IMR-90 (cell line): ENCODE data around the gene OR2W3. TPM values are rescaled to one million over a fixed set of nuclear protein-coding genes. Genes with fewer than 3 reads are reported as not detected.

Experiments used
- ATAC-seq: fragments of 200-7000 bp; cut with Tn5 transposase; 2 replicates; pipeline ENCODE4 v1.9.1; 2020; ENCODE audit warnings: low read depth, mild to moderate bottlenecking, moderate library complexity
- BruUV-seq: library from RNA; stranded (reverse); fragments of 400-500 nt; replicated peaks from 2 replicates; lab custom pipeline; 2021; lab: Mats Ljungman, UMichigan
- CTCF ChIA-PET: fragments of 300-600 bp; formaldehyde crosslinking; extraction: SDS; loops from one replicate; lab custom pipeline; 2021; ENCODE audit warnings: antibody characterized with exemption; lab: Yijun Ruan, JAX
- POLR2A ChIA-PET: fragments of 300-600 bp; sonication (Branson Sonifier 250); formaldehyde crosslinking; loops from one replicate; lab custom pipeline; 2022; ENCODE audit warnings: antibody characterized with exemption; ENCODE audit not compliant: unreplicated experiment; lab: Charles Lee
- DNase-seq: peaks from one replicate; pipeline ENCODE4 v3.0.0; 2013
- H2AFZ ChIP-seq: replicated peaks from 2 replicates; pipeline ENCODE3; 2013; ENCODE audit warnings: low read length, mild to moderate bottlenecking; ENCODE audit not compliant: poor library complexity
- H2AK5ac ChIP-seq: 2 replicates; pipeline ENCODE4 v1.6.1; 2013; ENCODE audit warnings: low read depth, low read length, inconsistent platforms
- H2AK9ac ChIP-seq: replicated peaks from 2 replicates; pipeline ENCODE3; 2013; ENCODE audit warnings: mild to moderate bottlenecking, low read depth, low read length, moderate library complexity; ENCODE audit not compliant: poor library complexity
- H2BK120ac ChIP-seq: 2 replicates; pipeline ENCODE4 v1.6.1; 2013; ENCODE audit warnings: low read depth, low read length, inconsistent platforms
- H2BK15ac ChIP-seq: 3 replicates; pipeline ENCODE4 v1.6.1; 2013; ENCODE audit warnings: low read depth, low read length, inconsistent platforms
- H2BK20ac ChIP-seq: 2 replicates; pipeline ENCODE4 v1.6.1; 2013; ENCODE audit warnings: low read depth, mild to moderate bottlenecking, inconsistent platforms, low read length, moderate library complexity
- H2BK5ac ChIP-seq: 2 replicates; pipeline ENCODE4 v1.6.1; 2013; ENCODE audit warnings: mild to moderate bottlenecking, low read depth, low read length, inconsistent platforms; ENCODE audit not compliant: poor library complexity, severe bottlenecking
- H3K14ac ChIP-seq: replicated peaks from 2 replicates; pipeline ENCODE4 v1.6.1; 2013; ENCODE audit warnings: low read depth, low read length, inconsistent platforms
- H3K18ac ChIP-seq: 2 replicates; pipeline ENCODE4 v1.6.1; 2013; ENCODE audit warnings: low read depth, low read length, control low read depth
- H3K23ac ChIP-seq: 2 replicates; pipeline ENCODE4 v1.6.1; 2013; ENCODE audit warnings: low read depth, low read length, inconsistent platforms
- H3K27ac ChIP-seq: 2 replicates; pipeline ENCODE4 v1.5.1; 2013; ENCODE audit warnings: mild to moderate bottlenecking, control low read depth, low read length; ENCODE audit not compliant: insufficient read depth
- H3K27me3 ChIP-seq: 2 replicates; pipeline ENCODE4 v1.6.1; 2013; ENCODE audit warnings: low read length; ENCODE audit not compliant: control insufficient read depth, insufficient read depth
- H3K36me3 ChIP-seq: 2 replicates; pipeline ENCODE4 v1.6.1; 2013; ENCODE audit warnings: low read length, mixed read lengths; ENCODE audit not compliant: control insufficient read depth, insufficient read depth
- H3K4ac ChIP-seq: 2 replicates; pipeline ENCODE4 v1.6.1; 2013; ENCODE audit warnings: low read depth, low read length, inconsistent platforms
- H3K4me1 ChIP-seq: 2 replicates; pipeline ENCODE4 v1.6.1; 2013; ENCODE audit warnings: low read length, mixed read lengths; ENCODE audit not compliant: control insufficient read depth, insufficient read depth
- H3K4me2 ChIP-seq: 2 replicates; pipeline ENCODE4 v1.6.1; 2013; ENCODE audit warnings: low read depth, mild to moderate bottlenecking, control low read depth, low read length, moderate library complexity
- H3K4me3 ChIP-seq: 2 replicates; pipeline ENCODE4 v1.5.1; 2013; ENCODE audit warnings: low read depth, mild to moderate bottlenecking, control low read depth, low read length, moderate library complexity; ENCODE audit not compliant: insufficient read depth
- H3K56ac ChIP-seq: 2 replicates; pipeline ENCODE4 v1.6.1; 2013; ENCODE audit warnings: low read length, inconsistent platforms; ENCODE audit not compliant: insufficient read depth; ENCODE audit errors: extremely low read depth
- H3K79me1 ChIP-seq, 2 experiments: 2 replicates each; pipeline ENCODE4 v1.6.1; 2013; ENCODE audit warnings: low read length in 2 of 2, inconsistent platforms in 1 of 2, low read depth in 1 of 2
- H3K9ac ChIP-seq: 2 replicates; pipeline ENCODE4 v1.6.1; 2013; ENCODE audit warnings: low read depth, low read length, control low read depth
- H3K9me1 ChIP-seq: 2 replicates; pipeline ENCODE4 v1.6.1; 2013; ENCODE audit warnings: low read length, inconsistent platforms; ENCODE audit not compliant: insufficient read depth
- H3K9me3 ChIP-seq: 2 replicates; pipeline ENCODE4 v1.6.1; 2013; ENCODE audit warnings: low read length; ENCODE audit not compliant: control insufficient read depth, insufficient read depth
- H4K20me1 ChIP-seq: 2 replicates; pipeline ENCODE4 v1.6.1; 2013; ENCODE audit warnings: low read length, inconsistent platforms; ENCODE audit not compliant: insufficient read depth
- H4K5ac ChIP-seq: 2 replicates; pipeline ENCODE4 v1.6.1; 2013; ENCODE audit warnings: mild to moderate bottlenecking, low read depth, low read length, control low read depth
- H4K8ac ChIP-seq, 2 experiments: 2 replicates each; pipeline ENCODE4 v1.6.1; 2013; ENCODE audit warnings: low read depth in 2 of 2, low read length in 2 of 2, control low read depth in 1 of 2, inconsistent platforms in 1 of 2
- H4K91ac ChIP-seq: 2 replicates; pipeline ENCODE4 v1.6.1; 2013; ENCODE audit warnings: low read depth, low read length, inconsistent platforms; ENCODE audit not compliant: insufficient read depth
- BHLHE40 ChIP-seq: fragments of 150-350 bp; IDR thresholded peaks from 2 replicates; pipeline ENCODE4 v1.6.1; 2016; ENCODE audit warnings: mild to moderate bottlenecking, low read depth, low read length
- CEBPB ChIP-seq: IDR thresholded peaks from 2 replicates; pipeline ENCODE4 v1.6.1; 2012; ENCODE audit warnings: low read depth, low read length, improper control_type of control experiment
- CHD1 ChIP-seq: IDR thresholded peaks from 2 replicates; pipeline ENCODE4 v1.6.1; 2012; ENCODE audit warnings: low read depth, low read length, improper control_type of control experiment
- FOS ChIP-seq: fragments of 150-350 bp; IDR thresholded peaks from 2 replicates; pipeline ENCODE4 v1.6.1; 2016; ENCODE audit warnings: low read depth, low read length
- MAFK ChIP-seq: IDR thresholded peaks from 2 replicates; pipeline ENCODE4 v1.6.1; 2012; ENCODE audit warnings: low read depth, low read length, improper control_type of control experiment
- MXI1 ChIP-seq: IDR thresholded peaks from 2 replicates; pipeline ENCODE4 v1.6.1; 2012; ENCODE audit warnings: low read depth, mild to moderate bottlenecking, low read length, moderate library complexity, borderline replicate concordance
- NFE2L2 ChIP-seq: fragments of 150-350 bp; IDR thresholded peaks from 2 replicates; pipeline ENCODE4 v1.6.1; 2016; ENCODE audit warnings: low read depth, mild to moderate bottlenecking, low read length
- POLR2A ChIP-seq: IDR thresholded peaks from 2 replicates; pipeline ENCODE4 v1.6.1; 2012; ENCODE audit warnings: mild to moderate bottlenecking, low read depth, low read length
- RAD21 ChIP-seq: IDR thresholded peaks from 2 replicates; pipeline ENCODE4 v1.6.1; 2012; ENCODE audit warnings: low read length, improper control_type of control experiment
- RCOR1 ChIP-seq: IDR thresholded peaks from 2 replicates; pipeline ENCODE4 v1.6.1; 2012; ENCODE audit warnings: mild to moderate bottlenecking, low read length, improper control_type of control experiment; ENCODE audit not compliant: insufficient replicate concordance
- RFX5 ChIP-seq: IDR thresholded peaks from 2 replicates; pipeline ENCODE4 v1.8.0; 2012; ENCODE audit warnings: low read depth, mild to moderate bottlenecking, low read length, moderate library complexity
- SMC3 ChIP-seq: fragments of 150-350 bp; IDR thresholded peaks from 2 replicates; pipeline ENCODE4 v1.6.1; 2016; ENCODE audit warnings: low read depth, mild to moderate bottlenecking, antibody characterized with exemption, low read length, moderate library complexity
- WGBS, 2 experiments: methylation state at CpG; one replicate each; pipeline versions ENCODE4 v1.1.5 to v1.1.7; 2013; ENCODE audit warnings: missing lambda C conversion rate in 2 of 2; ENCODE audit not compliant: insufficient read length in 1 of 2; ENCODE audit errors: extremely low coverage in 2 of 2; 5-methylcytosine and 5-hydroxymethylcytosine counted together
- dilution Hi-C: fragments of 300-500 bp; cut with HindIII; formaldehyde crosslinking; loops from one replicate; pipeline ENCODE4 v1.14.3; 2018; ENCODE audit warnings: low sequenced_read_pairs; ENCODE audit not compliant: unreplicated experiment
- in situ Hi-C: fragments of 300-500 bp; cut with MboI; formaldehyde crosslinking; loops from 3 replicates; pipeline ENCODE4 v1.14.3; 2019; ENCODE audit warnings: low sequenced_read_pairs, inconsistent platforms, mixed read lengths
- intact Hi-C: fragments of 100-400 bp; cut with micrococcal nuclease; formaldehyde crosslinking; loops from 2 replicates; pipeline ENCODE4 v1.10.0; 2022
- polyA plus RNA-seq, 3 experiments: library from polyadenylated mRNA; depleted of rRNA; stranded (reverse); fragments of >200 nt; gene quantifications; 2 replicates each; pipeline ENCODE4 v1.2.3, GENCODE V29; 2012; ENCODE audit warnings: low replicate concordance in 1 of 3
- total RNA-seq: library from RNA; depleted of rRNA; stranded (reverse); fragments of >200 nt; gene quantifications from 2 replicates; pipeline ENCODE4 v1.2.3, GENCODE V29; 2012

OR2W3 gene
- total and polyA plus RNA-seq, 2 of the 4 experiments (the other 2 are of a cell fraction) = 0.54 to 0.63 TPM

DNA sequence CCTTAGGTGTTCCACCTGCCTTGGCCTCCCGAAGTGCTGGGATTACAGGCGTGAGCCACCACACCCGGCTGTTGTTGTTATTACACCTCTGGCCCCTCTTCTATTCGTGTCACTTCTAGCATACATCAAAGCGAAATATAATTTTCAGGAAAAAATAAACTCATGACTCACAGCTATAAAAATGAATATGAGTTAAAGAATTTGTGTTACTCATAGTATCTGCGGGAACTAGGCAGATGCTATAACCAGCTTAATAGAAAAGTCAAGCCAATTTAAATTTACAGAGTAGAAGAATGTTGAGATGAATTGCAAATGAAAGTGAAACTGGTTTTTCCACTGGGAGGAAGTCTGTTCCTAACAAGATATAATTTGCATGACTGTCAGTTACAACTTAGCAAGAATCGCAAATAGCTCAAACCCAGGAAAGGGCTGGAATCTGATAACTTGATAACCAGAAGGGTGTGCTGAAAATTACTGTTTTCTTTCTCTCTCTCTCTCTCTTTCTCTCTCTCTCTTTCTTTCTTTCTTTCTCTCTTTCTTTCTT is 11.2 kb downstream of the OR2W3 start:
- no CpG with 5 or more reads among the region's 7 CpGs for WGBS, 2 experiments
- Histone ChIP-seq H2BK120ac (no peak overlapping the region), H3K79me1 (no peaks in the 10 kb centered on the region), H2AK5ac (no peak overlapping the region), H2AFZ (no peak overlapping the region), H4K8ac (no peak overlapping the region), H2BK5ac (peak overlapping the region; percentile 54), H3K27me3 (no peaks in the 10 kb centered on the region), H3K23ac (no peak overlapping the region), H3K4ac (no peak overlapping the region), H4K91ac (no peak overlapping the region), H2BK15ac (no peak overlapping the region), H4K20me1 (no peaks in the 10 kb centered on the region), H3K9me1 (no peaks in the 10 kb centered on the region), H3K4me2 (peak overlapping the region; percentile 62; the same call in 1 of the 2 replicates), H3K9ac (no peak overlapping the region), H3K27ac (no peak overlapping the region), H3K4me3 (no peak overlapping the region), H3K4me1 (no peaks in the 10 kb centered on the region), H4K5ac (no peak overlapping the region), H3K18ac (no peak overlapping the region), H2AK9ac (no peak overlapping the region), H3K14ac (no peak overlapping the region), H3K36me3 (no peaks in the 10 kb centered on the region), H2BK20ac (no peak overlapping the region), H3K56ac (no peak overlapping the region), H3K9me3 (peaks cover 9% of the 10 kb centered on the region)
- ATAC-seq = no peak
- in situ Hi-C loops = no loop called here
- intact Hi-C loops = no loop called here
- dilution Hi-C loops = no loop called here
- ChIA-PET CTCF (interaction anchor here (0.6 kb wide), 1 partner anchor 22 kb away, joined by 3 read pairs; no protein-coding TSS in a partner anchor), POLR2A (no interaction called here)
- peak; percentile 32 for DNase-seq
- TF ChIP-seq NFE2L2 (no peak), RFX5 (no peak), FOS (no peak), CEBPB (no peak), RAD21 (no peak), POLR2A (no peak), MAFK (no peak), BHLHE40 (no peak), CHD1 (no peak), RCOR1 (no peak), MXI1 (no peak), SMC3 (no peak)
- no TSS peak for BruUV-seq
